ENCODE data around the gene PNLIPRP1. TPM values are rescaled to one million over a fixed set of nuclear protein-coding genes. Genes with fewer than 3 reads are reported as not detected.

Gene PNLIPRP1
- total and polyA plus RNA-seq, 10 of the 15 experiments (the other 5 are each of a cell fraction or from before 2014, with no cell fraction given), result 0.74 TPM; not detected in 9

DNA sequence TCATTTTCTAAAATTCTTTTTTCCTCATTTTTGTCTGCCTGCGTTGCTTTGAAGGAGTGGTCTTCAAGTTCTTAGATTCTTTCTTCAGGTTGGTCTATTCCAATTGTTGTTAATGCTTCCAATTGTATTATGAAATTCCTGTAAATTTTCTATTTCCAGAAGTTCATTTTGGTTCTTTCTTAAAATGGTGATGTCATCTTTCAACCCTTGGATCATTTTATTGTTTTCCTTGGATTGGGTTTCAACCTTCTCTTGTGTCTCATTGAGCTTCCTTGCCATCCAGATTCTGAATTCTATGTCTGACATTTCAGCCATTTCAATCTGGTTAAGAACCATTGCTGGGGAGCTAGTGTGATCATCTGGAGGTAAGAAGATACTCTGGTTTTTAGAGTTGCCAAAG is 63.1 kb downstream of the PNLIPRP1 start:
- Histone ChIP-seq H2AFZ (ENCODE audit: control insufficient read depth, low read depth, low read length) (no peak overlapping the region), H3K4me1 (ENCODE audit: control insufficient read depth, insufficient read depth, low read length) (no peaks in the 10 kb centered on the region), H3K9me3 (replicated peaks; ENCODE audit: control insufficient read depth, insufficient read depth, low read length) (no peaks in the 10 kb centered on the region), H3K27ac (ENCODE audit: control insufficient read depth, insufficient read depth) (no peak overlapping the region), H3K4me3 (no peak overlapping the region), H3K27me3 (replicated peaks in 1 of 2; ENCODE audit: control insufficient read depth in 2 of 2, insufficient read depth in 2 of 2, low read length in 1 of 2) (no peaks in the 10 kb centered on the region), H4K20me1 (ENCODE audit: control insufficient read depth, insufficient read depth) (no peaks in the 10 kb centered on the region), H3K4me2 (ENCODE audit: control insufficient read depth, insufficient read depth) (no peak overlapping the region), H3K36me3 (ENCODE audit: control insufficient read depth in 2 of 2, insufficient read depth in 2 of 2, low read length in 1 of 2) (no peaks in the 10 kb centered on the region), H3K79me2 (ENCODE audit: control insufficient read depth, insufficient read depth, low read length) (no peaks in the 10 kb centered on the region), H3K9ac (ENCODE audit: control insufficient read depth, insufficient read depth, low read length) (no peak overlapping the region)
- POLR2A ChIA-PET, result no interaction called here
- RAD21 ChIA-PET (ENCODE audit: unreplicated experiment), result no interaction called here
- no peak for DNase-seq (ENCODE audit: low read depth, low spot score)
- intact Hi-C loops (cut with micrococcal nuclease; ENCODE audit: unreplicated experiment), result no loop called here
- 0 out of 2 replicates have a peak, but pooled peaks have one; percentile 38 for TF ChIP-seq ATF7 (IDR thresholded peaks at IDR 0.05; ENCODE audit: low read depth)
- no peak for TF ChIP-seq BCL11A (IDR thresholded peaks at IDR 0.05; ENCODE audit: low read depth, low read length)
- in situ Hi-C loops (cut with MboI), result no loop called here
- no peak for FAIRE-seq
- no TSS peak for BruUV-seq (replicated peaks)
- no peak for ATAC-seq
- 0% methylated on average over 1 of the region's 1 CpG for WGBS (ENCODE audit: insufficient coverage, insufficient replicate concordance, low lambda C conversion rate, missing lambda C conversion rate)
- CTCF ChIA-PET, result no interaction called here
- SMC1A ChIA-PET (ENCODE audit: uncharacterized antibody, unreplicated experiment), result no interaction called here

- TF ChIP-seq E2F8 (IDR thresholded peaks at IDR 0.05; ENCODE audit: low read depth, partially characterized antibody) (no peak), MYB (IDR thresholded peaks at IDR 0.05; ENCODE audit: borderline replicate concordance, low read depth, low read length) (no peak)
- TF ChIP-seq, protein P1, sequence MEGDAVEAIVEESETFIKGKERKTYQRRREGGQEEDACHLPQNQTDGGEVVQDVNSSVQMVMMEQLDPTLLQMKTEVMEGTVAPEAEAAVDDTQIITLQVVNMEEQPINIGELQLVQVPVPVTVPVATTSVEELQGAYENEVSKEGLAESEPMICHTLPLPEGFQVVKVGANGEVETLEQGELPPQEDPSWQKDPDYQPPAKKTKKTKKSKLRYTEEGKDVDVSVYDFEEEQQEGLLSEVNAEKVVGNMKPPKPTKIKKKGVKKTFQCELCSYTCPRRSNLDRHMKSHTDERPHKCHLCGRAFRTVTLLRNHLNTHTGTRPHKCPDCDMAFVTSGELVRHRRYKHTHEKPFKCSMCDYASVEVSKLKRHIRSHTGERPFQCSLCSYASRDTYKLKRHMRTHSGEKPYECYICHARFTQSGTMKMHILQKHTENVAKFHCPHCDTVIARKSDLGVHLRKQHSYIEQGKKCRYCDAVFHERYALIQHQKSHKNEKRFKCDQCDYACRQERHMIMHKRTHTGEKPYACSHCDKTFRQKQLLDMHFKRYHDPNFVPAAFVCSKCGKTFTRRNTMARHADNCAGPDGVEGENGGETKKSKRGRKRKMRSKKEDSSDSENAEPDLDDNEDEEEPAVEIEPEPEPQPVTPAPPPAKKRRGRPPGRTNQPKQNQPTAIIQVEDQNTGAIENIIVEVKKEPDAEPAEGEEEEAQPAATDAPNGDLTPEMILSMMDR (IDR thresholded peaks at IDR 0.05 in 2 of 3, conservative IDR thresholded peaks at IDR 0.05 in 1 of 3; ENCODE audit: control insufficient read depth in 2 of 3, extremely low read depth in 1 of 3, insufficient read depth in 1 of 3, low read depth in 3 of 3, low read length in 3 of 3), result peak in 2 of 3 experiments; percentile 15 to 34; a peak in 2 of 6 replicates
- BruUV-seq (replicated peaks), result no TSS peak
- Histone ChIP-seq H3K36me3 (ENCODE audit: control insufficient read depth in 2 of 2, insufficient read depth in 2 of 2, low read length in 1 of 2) (no peaks in the 10 kb centered on the region), H3K9me3 (replicated peaks; ENCODE audit: control insufficient read depth, insufficient read depth, low read length) (no peaks in the 10 kb centered on the region), H3K4me1 (ENCODE audit: control insufficient read depth, insufficient read depth, low read length) (no peaks in the 10 kb centered on the region), H3K4me3 (no peak overlapping the region), H2AFZ (ENCODE audit: control insufficient read depth, low read depth, low read length) (no peak overlapping the region), H4K20me1 (ENCODE audit: control insufficient read depth, insufficient read depth) (no peaks in the 10 kb centered on the region), H3K79me2 (ENCODE audit: control insufficient read depth, insufficient read depth, low read length) (no peaks in the 10 kb centered on the region), H3K9ac (ENCODE audit: control insufficient read depth, insufficient read depth, low read length) (no peak overlapping the region), H3K4me2 (ENCODE audit: control insufficient read depth, insufficient read depth) (no peak overlapping the region), H3K27ac (ENCODE audit: control insufficient read depth, insufficient read depth) (no peak overlapping the region), H3K27me3 (replicated peaks in 1 of 2; ENCODE audit: control insufficient read depth in 2 of 2, insufficient read depth in 2 of 2, low read length in 1 of 2) (no peaks in the 10 kb centered on the region)
- RAD21 ChIA-PET (ENCODE audit: unreplicated experiment), result no interaction called here
- CTCF ChIA-PET, result no interaction called here
- ATAC-seq, result peak; percentile 59
- POLR2A ChIA-PET, result no interaction called here
- intact Hi-C loops (cut with micrococcal nuclease; ENCODE audit: unreplicated experiment), result no loop called here
- FAIRE-seq, result no peak
- SMC1A ChIA-PET (ENCODE audit: uncharacterized antibody, unreplicated experiment), result no interaction called here
- in situ Hi-C loops (cut with MboI), result no loop called here
- no peak for DNase-seq (ENCODE audit: low read depth, low spot score)
- WGBS (ENCODE audit: insufficient coverage, insufficient replicate concordance, low lambda C conversion rate, missing lambda C conversion rate), result 12% methylated on average over 4 of the region's 4 CpGs
Observed at GRCh38 chr10:116654816-116655215, 64.1 kb downstream of the PNLIPRP1 start.
